ENCODE data around the gene BARX1. TPM values are rescaled to one million over a fixed set of nuclear protein-coding genes. Genes with fewer than 3 reads are reported as not detected.
A peak's percentile ranks its signal among the peaks of the same experiment; 100 is the strongest.

Gene BARX1
- total and polyA plus RNA-seq, 9 of the 15 experiments (the other 6 are each of a cell fraction or from before 2014, with no cell fraction given): 0.11 to 0.14 TPM; not detected in 7

DNA sequence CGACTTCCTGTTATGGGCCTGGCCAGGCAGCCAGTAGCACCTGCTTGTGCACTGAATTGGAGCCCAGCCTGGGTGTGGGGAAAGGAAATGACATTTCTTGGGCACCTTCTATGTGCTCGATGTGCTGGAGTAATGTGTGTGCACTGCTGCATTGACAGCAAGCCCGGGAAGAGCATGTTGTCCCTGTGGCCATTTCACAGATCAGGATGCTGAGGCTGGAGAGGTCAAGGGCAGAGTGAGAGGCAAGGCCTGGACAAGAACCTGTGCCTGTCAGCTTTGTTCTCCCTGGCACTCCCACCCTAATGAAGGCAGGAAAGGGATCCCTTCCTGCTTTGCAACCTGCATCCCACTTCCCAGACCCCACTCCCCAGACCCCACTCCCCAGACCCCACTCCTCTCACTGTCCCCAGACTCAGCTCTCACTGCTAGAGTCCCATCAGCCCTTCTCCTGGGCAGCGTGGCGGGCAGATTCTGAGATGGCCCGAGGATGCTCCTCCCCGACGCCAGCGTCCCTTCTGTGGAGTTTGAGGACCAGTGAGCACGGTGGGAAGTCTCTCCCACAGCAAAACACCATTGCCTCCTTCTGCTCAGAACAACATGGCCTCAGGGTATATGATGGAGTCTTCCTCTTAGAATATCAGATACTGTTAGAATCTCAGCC is 49.6 kb downstream of the BARX1 start:
- H3K27me3 ChIP-seq (ENCODE audit: control insufficient read depth in 2 of 2, insufficient read depth in 2 of 2, low read length in 2 of 2): peaks cover 2 to 68% of the 10 kb centered on the region in 2 experiments; a peak in 3 of 5 replicates
- ChIA-PET POLR2A (no interaction called here), CTCF (ENCODE audit: low intra/inter-chr PET ratio) (no interaction called here)
- H3K9me3 ChIP-seq (replicated peaks; ENCODE audit: control insufficient read depth, insufficient read depth, low read depth, low read length): no peaks in the 10 kb centered on the region
- no peaks in the 10 kb centered on the region for H3K79me2 ChIP-seq (ENCODE audit: control insufficient read depth, insufficient read depth, low read length)
- no peak for DNase-seq (ENCODE audit: extremely low read depth in 1 of 4, low spot score in 3 of 4)
- H4K20me1 ChIP-seq (replicated peaks; ENCODE audit: control insufficient read depth, insufficient read depth, low read length): no peaks in the 10 kb centered on the region
- H3K4me3 ChIP-seq: no peak overlapping the region
- WGBS (ENCODE audit: insufficient coverage, low coverage, missing lambda C conversion rate): 0% methylated on average over 10 of the region's 10 CpGs
- H2AFZ ChIP-seq (ENCODE audit: low read depth, low read length): no peak overlapping the region
- H3K36me3 ChIP-seq (ENCODE audit: control insufficient read depth, insufficient read depth, low read length): no peaks in the 10 kb centered on the region
- no peak for FAIRE-seq
- BruUV-seq (replicated peaks): no TSS peak
- ATAC-seq: no peak
- TF ChIP-seq DPF2 (IDR thresholded peaks at IDR 0.05) (no peak), ESRRA (IDR thresholded peaks at IDR 0.05; ENCODE audit: borderline replicate concordance, low read depth) (peak; percentile 84), ZNF764 (CRISPR knock-in tag; IDR thresholded peaks at IDR 0.05; ENCODE audit: low read depth) (no peak), KLF16 (IDR thresholded peaks at IDR 0.05) (no peak)
- intact Hi-C loops (cut with micrococcal nuclease): loop anchor here (5.0 kb wide), 1 partner anchor 218 kb away; no protein-coding TSS in a partner anchor
- H3K4me1 ChIP-seq (replicated peaks in 1 of 2; ENCODE audit: control insufficient read depth in 2 of 2, insufficient read depth in 2 of 2, low read length in 2 of 2): 0 out of 5 replicates have a peak, but pooled peaks cover 0 to 4% of the 10 kb centered on the region in 2 experiments
- H3K9ac ChIP-seq (ENCODE audit: insufficient read depth in 1 of 2, low read depth in 2 of 2, low read length in 2 of 2): no peak overlapping the region
- H3K4me2 ChIP-seq (ENCODE audit: insufficient read depth, low read length): no peak overlapping the region
- H3K9me1 ChIP-seq (ENCODE audit: control insufficient read depth, insufficient read depth, low read length): no peaks in the 10 kb centered on the region
- in situ Hi-C loops (cut with MboI): no loop called here
- no peak overlapping the region for H3K27ac ChIP-seq (ENCODE audit: extremely low read depth, low read depth, low read length)
